NOMO-1 treated with DMSO at 0.1 percent for 48 hours (cell line): Measurements from ENCODE around the gene STXBP4.

Experiments used
- DNase-seq: peaks from one replicate; lab custom pipeline; 2025; ENCODE audit not compliant: unreplicated experiment; lab: John Stamatoyannopoulos, UW

Gene STXBP4

DNA sequence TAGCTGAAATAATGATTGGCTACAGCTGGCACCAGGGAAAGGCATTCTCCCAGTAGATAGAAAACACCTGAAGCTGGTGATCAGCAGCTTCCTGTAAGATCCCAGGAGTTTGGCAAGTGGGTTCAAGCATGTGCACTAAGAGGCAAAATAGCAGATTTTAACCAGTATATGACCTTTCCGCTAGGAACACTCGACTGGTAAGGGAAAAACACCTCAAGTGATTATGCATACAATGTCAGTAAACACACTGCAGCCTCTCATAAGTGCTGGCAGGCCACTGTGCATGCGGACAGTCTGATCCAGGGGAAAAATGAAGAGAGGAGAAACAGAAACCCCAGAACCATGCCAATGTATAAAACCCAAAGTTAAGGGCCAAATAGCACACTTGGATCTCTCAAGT, 247.1 kb downstream of the STXBP4 start:
- no peak for DNase-seq

DNA sequence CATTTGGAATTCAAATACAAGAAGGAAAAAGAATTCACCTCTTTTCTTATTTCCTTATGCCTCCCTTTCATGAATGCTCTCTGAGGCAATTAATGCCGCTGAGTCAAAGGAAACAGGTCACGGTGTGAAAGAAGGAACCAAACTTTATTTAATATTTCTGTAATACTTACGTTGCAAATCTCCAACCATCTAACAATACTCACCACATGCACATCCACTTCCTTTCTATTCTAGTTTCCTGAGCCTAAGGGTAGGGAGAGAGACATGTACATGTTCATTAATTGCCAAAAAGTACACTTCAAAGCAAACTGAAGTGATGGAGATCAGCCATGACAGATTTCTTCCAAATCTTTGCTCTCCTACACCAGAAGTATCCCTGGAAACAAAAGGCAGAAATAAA, 248.3 kb downstream of the STXBP4 start:
- no peak for DNase-seq

DNA sequence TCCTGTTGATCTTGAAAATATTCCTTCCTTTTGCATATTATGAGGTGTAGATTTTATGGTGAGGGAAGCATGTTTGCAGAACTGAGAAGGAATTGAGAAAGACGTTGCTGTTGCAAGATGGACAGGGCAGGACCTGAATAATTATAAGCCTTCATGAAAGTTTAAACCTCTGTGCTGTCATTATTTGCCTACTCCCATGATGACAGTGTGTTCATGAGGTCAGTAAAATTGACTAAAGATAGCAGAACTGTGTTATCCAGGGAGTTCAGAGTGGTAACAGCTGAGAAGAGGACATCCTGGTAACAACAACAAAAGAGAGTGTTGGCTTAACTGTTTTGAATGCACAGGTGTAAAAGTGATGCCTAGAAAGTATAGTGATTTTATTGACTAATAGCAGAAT, 250.9 kb downstream of the STXBP4 start:
- DNase-seq: no peak

DNA sequence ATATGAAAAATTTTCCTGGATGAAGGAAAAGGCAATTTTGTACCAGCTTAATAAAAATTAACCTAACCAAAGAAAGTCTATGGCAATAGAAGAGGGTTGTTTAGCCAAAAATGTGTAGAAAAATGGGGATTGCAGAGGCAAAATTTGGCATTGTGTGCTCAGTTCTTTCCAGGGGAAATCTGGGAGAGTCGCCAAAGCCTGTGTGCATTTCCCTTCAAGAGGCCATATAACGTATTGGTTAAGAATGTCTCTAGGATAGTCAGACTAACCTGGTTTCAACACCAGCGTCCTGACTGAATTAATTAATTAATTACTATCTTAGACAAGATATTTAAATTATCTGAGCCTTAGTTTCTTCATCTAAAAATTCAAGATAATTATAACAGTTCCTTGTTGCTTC, 251.4 kb downstream of the STXBP4 start:
- no peak for DNase-seq
